Liver (tissue), 9 donors: ENCODE data around the gene RPS14. TPM values are rescaled to one million over a fixed set of nuclear protein-coding genes. Genes with fewer than 3 reads are reported as not detected.

ENCODE experiments used
- DNase-seq: peaks from one replicate; pipeline ENCODE4 v3.0.0-alpha.2; 2017; ENCODE audit warnings: low spot score
- H3K27ac ChIP-seq, 2 donors: one replicate each; pipeline ENCODE4 v1.7.0; 2013; ENCODE audit warnings: inconsistent platforms in 2 of 2, low read length in 2 of 2, control low read depth in 1 of 2, low read depth in 1 of 2, mild to moderate bottlenecking in 1 of 2
- H3K27me3 ChIP-seq, 4 donors: one replicate each; pipeline versions ENCODE4 v1.6.1 to v1.7.0; 2013; ENCODE audit warnings: low read length in 3 of 4, inconsistent platforms in 1 of 4, mild to moderate bottlenecking in 1 of 4, moderate library complexity in 1 of 4; ENCODE audit not compliant: control insufficient read depth in 4 of 4, insufficient read depth in 4 of 4
- H3K36me3 ChIP-seq, 4 donors: one replicate each; pipeline versions ENCODE4 v1.6.1 to v1.7.0; 2013; ENCODE audit warnings: low read length in 3 of 4, mild to moderate bottlenecking in 3 of 4, low read depth in 1 of 4, moderate library complexity in 1 of 4; ENCODE audit not compliant: control insufficient read depth in 4 of 4, insufficient read depth in 3 of 4
- H3K4me1 ChIP-seq, 4 donors: one replicate each; pipeline versions ENCODE4 v1.6.1 to v1.7.0; 2013; ENCODE audit warnings: low read length in 3 of 4, mild to moderate bottlenecking in 3 of 4, moderate library complexity in 1 of 4; ENCODE audit not compliant: control insufficient read depth in 4 of 4, insufficient read depth in 4 of 4
- H3K4me3 ChIP-seq, 3 donors: one replicate each; pipeline versions ENCODE4 v1.6.1 to v1.7.0; 2013; ENCODE audit warnings: low read length in 3 of 3, control low read depth in 1 of 3, low read depth in 1 of 3, mild to moderate bottlenecking in 1 of 3
- H3K9ac ChIP-seq, 2 donors: one replicate each; pipeline ENCODE4 v1.7.0; 2013; ENCODE audit warnings: low read length in 2 of 2, mild to moderate bottlenecking in 2 of 2, moderate library complexity in 2 of 2, control low read depth in 1 of 2, low read depth in 1 of 2
- H3K9me3 ChIP-seq, 4 donors: one replicate each; pipeline versions ENCODE4 v1.6.1 to v1.7.0; 2013; ENCODE audit warnings: low read length in 3 of 4; ENCODE audit not compliant: control insufficient read depth in 4 of 4
- ATF3 ChIP-seq: IDR thresholded peaks from 2 replicates; pipeline ENCODE4 v1.6.1; 2016; ENCODE audit warnings: antibody characterized with exemption
- CTCF ChIP-seq: fragments of 150-350 bp; IDR thresholded peaks from 2 replicates; pipeline ENCODE4 v1.5.1; 2017; ENCODE audit warnings: improper control_type of control experiment, low read depth, low read length; ENCODE audit not compliant: missing input control
- EGR1 ChIP-seq, 2 donors: IDR thresholded peaks; 2 replicates each; pipeline ENCODE4 v1.6.1; 2016 to 2018; ENCODE audit warnings: antibody characterized with exemption in 2 of 2, low read depth in 2 of 2
- FOXA1 ChIP-seq: IDR thresholded peaks from 2 replicates; pipeline ENCODE4 v1.6.1; 2016; ENCODE audit warnings: antibody characterized with exemption
- FOXA2 ChIP-seq: IDR thresholded peaks from 2 replicates; pipeline ENCODE4 v1.6.1; 2016; ENCODE audit warnings: antibody characterized with exemption
- GABPA ChIP-seq, 2 donors: IDR thresholded peaks in 1 of 2; conservative IDR thresholded peaks in 1 of 2; 2 replicates each; pipeline ENCODE4 v1.6.1; 2016; ENCODE audit warnings: antibody characterized with exemption in 2 of 2, mild to moderate bottlenecking in 1 of 2, moderate library complexity in 1 of 2
- HNF4A ChIP-seq, 2 donors: conservative IDR thresholded peaks; 2 replicates each; pipeline ENCODE4 v1.6.1; 2016; ENCODE audit warnings: antibody characterized with exemption in 2 of 2, mild to moderate bottlenecking in 2 of 2
- HNF4G ChIP-seq: IDR thresholded peaks from 2 replicates; pipeline ENCODE4 v1.6.1; 2016; ENCODE audit warnings: antibody characterized with exemption
- JUND ChIP-seq, 2 donors: IDR thresholded peaks; 2 replicates each; pipeline ENCODE4 v1.6.1; 2016; ENCODE audit warnings: antibody characterized with exemption in 2 of 2
- MAX ChIP-seq: IDR thresholded peaks from 2 replicates; pipeline ENCODE4 v1.6.1; 2016; ENCODE audit warnings: antibody characterized with exemption
- NR2F2 ChIP-seq: IDR thresholded peaks from 2 replicates; pipeline ENCODE4 v1.6.1; 2016; ENCODE audit warnings: antibody characterized with exemption
- RAD21 ChIP-seq, 2 donors: IDR thresholded peaks; 2 replicates each; pipeline ENCODE4 v1.6.1; 2016; ENCODE audit warnings: antibody characterized with exemption in 2 of 2, mild to moderate bottlenecking in 2 of 2
- REST ChIP-seq: IDR thresholded peaks from 2 replicates; pipeline ENCODE4 v1.6.1; 2016; ENCODE audit warnings: antibody characterized with exemption, mild to moderate bottlenecking
- RXRA ChIP-seq, 2 donors: IDR thresholded peaks; 2 replicates each; pipeline ENCODE4 v1.6.1; 2017 to 2018; ENCODE audit warnings: antibody characterized with exemption in 2 of 2, mild to moderate bottlenecking in 1 of 2
- SP1 ChIP-seq: IDR thresholded peaks from 2 replicates; pipeline ENCODE4 v1.6.1; 2018; ENCODE audit warnings: antibody characterized with exemption, mild to moderate bottlenecking
- TAF1 ChIP-seq: conservative IDR thresholded peaks from 2 replicates; pipeline ENCODE4 v1.6.1; 2016; ENCODE audit warnings: antibody characterized with exemption, mild to moderate bottlenecking
- YY1 ChIP-seq: IDR thresholded peaks from 2 replicates; pipeline ENCODE4 v1.6.1; 2016; ENCODE audit warnings: antibody characterized with exemption, mild to moderate bottlenecking
- ZBTB33 ChIP-seq: IDR thresholded peaks from 2 replicates; pipeline ENCODE4 v1.6.1; 2016; ENCODE audit warnings: antibody characterized with exemption
- WGBS: extraction: QIAGEN DNeasy Blood & Tissue Kit; methylation state at CpG from one replicate; pipeline ENCODE4 v1.1.7; 2013; 5-methylcytosine and 5-hydroxymethylcytosine counted together
- polyA plus RNA-seq, 2 donors: library from polyadenylated mRNA; stranded (reverse) in 1 of 2; unstranded in 1 of 2; fragments of 200-250 nt in 1 of 2; fragments of >200 nt in 1 of 2; fragmentation: Nextera tagmentation in 1 of 2; extraction: Ambion mirVana in 1 of 2; gene quantifications; one replicate each; pipeline versions ENCODE4 v1.2.1 to v1.2.3, GENCODE V29; 2013 to 2015
- total RNA-seq, 2 donors: library from RNA; depleted of rRNA; stranded (reverse); fragments of >200 nt; gene quantifications; one replicate each; pipeline ENCODE4 v1.2.3, GENCODE V29; 2014
- donor health status: healthy.
- donor health status: healthy.
- donor health status: healthy.
- donor health status: healthy.
- donor health status: healthy.

The RPS14 gene
- total and polyA plus RNA-seq, 4 donors, result 609 to 956 (median 885) TPM

- peaks cover 10 to 24% (median 16%) of the 10 kb centered on the region in 4 donors for H3K4me1 ChIP-seq
- no peak for DNase-seq
- WGBS, result 64% methylated on average over 8 of the region's 8 CpGs
- no peaks in the 10 kb centered on the region for H3K9me3 ChIP-seq
- no peak overlapping the region for H3K4me3 ChIP-seq
- peak overlapping the region in 1 of 2 donors; percentile 31 for H3K27ac ChIP-seq
- TF ChIP-seq RAD21 (IDR thresholded peaks at IDR 0.05), result no peak
- peak; percentile 15 for TF ChIP-seq SP1
- TF ChIP-seq YY1, result no peak
- no peak for TF ChIP-seq CTCF
- no peak for TF ChIP-seq FOXA1
- TF ChIP-seq REST, result no peak
- peak in 1 of 2 donors; percentile 14 for TF ChIP-seq EGR1 (IDR thresholded peaks at IDR 0.05; ENCODE audit: low read depth in 2 of 2)
- TF ChIP-seq HNF4A (conservative IDR thresholded peaks at IDR 0.05), result peak in 1 of 2 donors; percentile 52
- no peak for TF ChIP-seq ZBTB33
- TF ChIP-seq RXRA (IDR thresholded peaks at IDR 0.05), result peak in 1 of 2 donors; percentile 14
- no peak for TF ChIP-seq FOXA2
- no peak for TF ChIP-seq GABPA (IDR thresholded peaks at IDR 0.05 in 1 of 2, conservative IDR thresholded peaks at IDR 0.05 in 1 of 2)
- no peak for TF ChIP-seq ATF3
- TF ChIP-seq NR2F2, result peak; percentile 98
- no peak for TF ChIP-seq TAF1
- no peak for TF ChIP-seq JUND (IDR thresholded peaks at IDR 0.05)
- TF ChIP-seq MAX, result peak; percentile 59
- TF ChIP-seq HNF4G, result no peak
- no peak overlapping the region for H3K9ac ChIP-seq
- H3K27me3 ChIP-seq, result no peaks in the 10 kb centered on the region
- no peaks in the 10 kb centered on the region for H3K36me3 ChIP-seq
Observed at GRCh38 chr5:150465927-150466326, 16.4 kb upstream of the RPS14 start.
